ENCODE measurements around the gene PTPRG.

GRCh38 chr3:62144482-62144881, 583.1 kb downstream of the PTPRG start:
- no peak for TF ChIP-seq CTCF (IDR thresholded peaks at IDR 0.05 in 4 of 5, conservative IDR thresholded peaks at IDR 0.05 in 1 of 5)
- no peak for TF ChIP-seq POLR2A (IDR thresholded peaks at IDR 0.05)
